ENCODE data around the gene STARD8.

STARD8 gene

GRCh38 chrX:68720851-68721250 lies 73.4 kb downstream of the STARD8 start:
- TF ChIP-seq, protein P1, sequence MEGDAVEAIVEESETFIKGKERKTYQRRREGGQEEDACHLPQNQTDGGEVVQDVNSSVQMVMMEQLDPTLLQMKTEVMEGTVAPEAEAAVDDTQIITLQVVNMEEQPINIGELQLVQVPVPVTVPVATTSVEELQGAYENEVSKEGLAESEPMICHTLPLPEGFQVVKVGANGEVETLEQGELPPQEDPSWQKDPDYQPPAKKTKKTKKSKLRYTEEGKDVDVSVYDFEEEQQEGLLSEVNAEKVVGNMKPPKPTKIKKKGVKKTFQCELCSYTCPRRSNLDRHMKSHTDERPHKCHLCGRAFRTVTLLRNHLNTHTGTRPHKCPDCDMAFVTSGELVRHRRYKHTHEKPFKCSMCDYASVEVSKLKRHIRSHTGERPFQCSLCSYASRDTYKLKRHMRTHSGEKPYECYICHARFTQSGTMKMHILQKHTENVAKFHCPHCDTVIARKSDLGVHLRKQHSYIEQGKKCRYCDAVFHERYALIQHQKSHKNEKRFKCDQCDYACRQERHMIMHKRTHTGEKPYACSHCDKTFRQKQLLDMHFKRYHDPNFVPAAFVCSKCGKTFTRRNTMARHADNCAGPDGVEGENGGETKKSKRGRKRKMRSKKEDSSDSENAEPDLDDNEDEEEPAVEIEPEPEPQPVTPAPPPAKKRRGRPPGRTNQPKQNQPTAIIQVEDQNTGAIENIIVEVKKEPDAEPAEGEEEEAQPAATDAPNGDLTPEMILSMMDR (conservative IDR thresholded peaks at IDR 0.05): no peak
- no peak overlapping the region for H3K27ac ChIP-seq

DNA sequence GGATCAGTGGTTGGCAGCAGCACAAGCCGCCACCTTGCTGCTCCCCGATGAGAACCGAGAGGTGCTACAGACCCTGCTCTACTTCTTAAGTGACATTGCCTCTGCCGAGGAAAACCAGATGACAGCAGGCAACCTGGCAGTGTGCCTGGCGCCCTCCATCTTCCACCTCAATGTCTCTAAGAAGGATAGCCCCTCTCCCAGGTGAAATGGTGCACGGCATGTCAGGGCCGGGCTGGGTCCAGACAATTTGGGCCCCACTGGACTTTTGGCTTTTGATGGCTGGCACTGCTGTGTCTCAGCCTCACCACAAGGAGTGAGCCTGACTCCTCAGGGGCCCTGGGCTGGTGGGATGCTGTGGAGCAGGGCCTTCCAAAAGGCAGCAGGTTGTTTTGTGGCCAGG lies 74.1 kb downstream of the STARD8 start:
- H3K27ac ChIP-seq: no peak overlapping the region
- TF ChIP-seq, protein P1 (conservative IDR thresholded peaks at IDR 0.05): no peak

DNA sequence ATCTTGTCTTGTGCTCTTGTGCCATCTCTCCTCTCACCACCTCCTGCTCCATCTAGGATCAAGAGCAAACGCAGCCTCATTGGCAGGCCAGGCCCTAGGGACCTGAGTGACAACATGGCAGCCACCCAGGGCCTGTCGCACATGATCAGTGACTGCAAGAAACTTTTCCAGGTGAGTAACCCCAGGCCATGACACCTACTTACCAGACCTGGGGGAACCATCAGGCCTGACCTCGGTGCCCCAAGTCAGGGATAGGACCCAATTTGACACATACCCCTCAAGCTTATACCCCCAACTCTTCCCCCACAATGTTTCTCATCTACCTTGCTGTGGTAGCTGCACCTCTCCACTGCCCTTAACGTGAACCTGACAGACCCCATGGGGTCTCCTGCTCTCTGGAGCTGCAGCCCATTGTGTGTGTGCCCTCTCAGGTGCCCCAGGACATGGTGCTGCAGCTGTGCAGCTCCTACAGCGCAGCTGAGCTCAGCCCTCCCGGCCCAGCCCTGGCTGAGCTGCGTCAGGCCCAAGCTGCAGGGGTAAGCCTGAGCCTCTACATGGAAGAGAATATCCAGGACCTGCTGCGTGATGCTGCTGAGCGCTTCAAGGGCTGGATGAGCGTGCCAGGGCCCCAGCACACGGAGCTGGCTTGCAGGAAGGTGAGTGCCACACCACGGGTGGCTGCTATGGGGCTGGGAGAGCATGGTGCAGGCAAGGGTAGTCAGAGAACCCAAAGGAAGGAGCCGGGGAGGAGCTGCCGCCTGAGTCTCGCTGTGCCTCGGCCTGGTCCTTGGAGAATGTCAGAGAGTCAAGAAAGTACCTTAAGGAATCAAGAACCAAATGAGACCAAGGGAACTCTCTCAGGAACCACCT lies 74.8 kb downstream of the STARD8 start:
- TF ChIP-seq, protein P1 (conservative IDR thresholded peaks at IDR 0.05): no peak

GRCh38 chrX:68723491-68724155 lies 76.2 kb downstream of the STARD8 start:
- TF ChIP-seq, protein P1 (conservative IDR thresholded peaks at IDR 0.05): no peak
- H3K27ac ChIP-seq: no peak overlapping the region

More for the DNA sequence above, 74.8 kb downstream of the STARD8 start:
- no peak overlapping the region for H3K27ac ChIP-seq

DNA sequence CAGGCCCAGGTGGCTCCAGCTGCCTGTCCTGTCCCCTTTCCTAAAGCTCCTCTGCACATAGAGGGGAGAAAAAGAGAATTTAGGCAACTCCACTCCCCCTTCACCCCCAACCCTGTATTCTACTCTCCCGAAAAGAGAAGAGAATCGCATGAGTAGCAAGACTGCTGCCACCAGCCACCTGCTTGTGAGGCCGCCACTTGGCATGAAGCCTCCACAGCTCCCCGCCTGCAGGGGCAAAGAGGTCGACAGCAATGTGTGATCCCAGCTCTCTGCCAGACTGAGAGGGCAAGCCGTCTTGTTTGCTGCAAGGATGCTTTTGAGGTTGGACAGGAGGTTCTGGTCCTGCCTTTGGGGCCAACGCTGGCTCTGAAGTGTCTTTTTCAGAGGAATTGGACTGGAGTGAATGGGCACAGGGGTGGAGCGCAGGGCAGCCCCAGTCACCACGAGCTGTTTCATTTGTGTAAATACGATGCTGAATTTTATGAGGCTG lies 77.1 kb downstream of the STARD8 start:
- TF ChIP-seq, protein P1 (conservative IDR thresholded peaks at IDR 0.05): no peak
- H3K27ac ChIP-seq: no peak overlapping the region

DNA sequence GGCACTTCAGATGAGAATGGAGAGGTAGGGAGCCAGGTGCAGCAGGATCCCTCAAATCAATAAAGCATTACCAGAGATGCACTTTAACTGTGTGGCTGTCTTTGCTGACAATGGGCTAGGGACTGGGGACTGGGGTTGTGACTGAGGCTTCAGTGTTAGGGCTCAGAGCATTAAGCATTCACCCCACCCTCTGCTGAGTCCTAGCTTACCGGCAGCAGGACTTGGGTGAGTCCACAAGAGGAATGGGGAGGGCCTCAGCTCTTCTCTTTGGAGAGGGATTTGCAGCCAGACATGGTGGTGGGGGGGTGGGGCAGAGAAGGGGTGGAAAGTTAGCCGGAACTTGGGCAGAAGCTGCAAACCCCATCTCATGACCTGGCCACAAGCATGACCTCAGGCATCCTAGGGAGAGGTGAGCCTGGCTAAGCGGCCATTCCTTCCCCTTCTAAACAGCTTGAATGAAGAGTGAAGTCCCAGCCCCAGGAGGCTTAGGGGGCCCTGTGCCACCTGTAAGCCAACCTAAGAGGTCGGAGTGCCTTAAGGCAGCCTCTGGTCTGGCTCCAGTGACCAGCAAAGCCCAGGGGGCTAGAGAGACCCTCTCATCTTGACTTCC lies 78.4 kb downstream of the STARD8 start:
- TF ChIP-seq, protein P1 (conservative IDR thresholded peaks at IDR 0.05): no peak
- H3K27ac ChIP-seq: no peak overlapping the region

DNA sequence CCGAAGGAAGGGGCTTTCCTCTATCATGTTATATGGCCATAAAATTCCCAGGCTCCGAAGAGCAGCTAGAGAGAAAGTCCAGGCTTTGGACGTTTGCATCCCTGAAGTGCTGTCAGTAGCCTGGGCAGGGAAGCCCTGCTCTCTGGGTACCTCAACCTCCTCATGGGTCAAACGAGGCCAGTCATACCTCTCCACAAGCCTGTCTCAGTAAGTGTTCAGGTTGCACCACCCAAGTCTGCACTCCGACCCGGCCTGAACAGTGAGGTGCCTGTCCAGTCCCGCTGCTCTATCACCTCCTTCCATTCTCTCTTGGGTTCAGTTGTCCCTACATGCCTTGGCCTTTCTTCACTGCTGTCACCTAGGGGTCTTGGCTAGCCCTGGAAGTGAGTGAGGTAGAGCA lies 78.9 kb downstream of the STARD8 start:
- no peak overlapping the region for H3K27ac ChIP-seq
- TF ChIP-seq, protein P1 (conservative IDR thresholded peaks at IDR 0.05): no peak

All from VCaP (cell line).